OCI-LY7 (cell line): ENCODE measurements around the gene NEK11.

Experiments
- CTCF ChIP-seq: fragments of 200-600 bp; sonication (generic); conservative IDR thresholded peaks from 2 replicates; pipeline ENCODE4 v1.5.1; 2014; ENCODE audit warnings: mild to moderate bottlenecking, antibody characterized with exemption, low read length, moderate library complexity, mixed read lengths
- EZH2phosphoT487 ChIP-seq: fragments of 200-600 bp; sonication (generic); IDR thresholded peaks from 2 replicates; pipeline ENCODE4 v1.6.1; 2018; ENCODE audit warnings: low read depth, borderline replicate concordance, mild to moderate bottlenecking, mixed run types, antibody characterized with exemption, low read length, moderate library complexity, mixed read lengths

- no peak for TF ChIP-seq CTCF
- no peak for TF ChIP-seq EZH2phosphoT487
Measured at GRCh38 chr3:131323014-131323413, 296.3 kb downstream of the NEK11 start.
